ENCODE measurements around the gene IL23R. TPM values are rescaled to one million over a fixed set of nuclear protein-coding genes. Genes with fewer than 3 reads are reported as not detected.

The IL23R gene
- polyA plus RNA-seq, 1 of the 3 experiments (the other 2 are of a cell fraction) = not detected

DNA sequence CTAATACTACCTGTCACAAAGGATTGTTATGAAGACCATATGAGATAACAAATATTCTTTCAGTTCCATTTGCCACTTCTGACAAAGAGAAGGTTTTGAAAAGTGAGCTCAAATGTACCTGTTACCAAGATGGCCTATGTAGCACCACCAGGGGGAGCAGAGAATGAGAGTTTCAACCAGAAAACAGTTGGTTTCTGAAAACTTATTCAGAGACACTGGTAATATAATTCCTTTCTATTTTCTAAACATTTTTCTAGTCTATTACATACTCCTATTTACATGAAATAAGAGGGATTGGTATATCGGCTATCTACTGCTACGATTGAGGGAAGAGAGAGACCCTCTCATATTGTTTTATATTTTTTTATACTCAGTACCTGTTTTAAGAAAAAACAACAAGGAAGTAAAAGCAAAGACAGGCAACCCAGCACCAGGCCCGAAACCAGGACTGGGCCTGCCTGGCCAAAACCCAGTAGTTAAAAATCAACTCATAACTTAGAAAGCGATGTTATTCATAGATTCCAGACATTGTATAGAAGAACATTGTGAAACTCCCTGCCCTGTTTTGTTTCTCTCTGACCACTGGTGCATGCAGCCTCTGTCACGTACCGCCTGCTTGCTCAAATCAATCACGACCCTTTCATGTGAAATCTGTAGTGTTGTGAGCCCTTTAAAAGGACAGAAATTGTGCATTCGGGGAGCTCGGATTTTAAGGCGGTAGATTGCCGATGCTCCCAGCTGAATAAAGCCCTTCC, 48.3 kb downstream of the IL23R start:
- H3K27ac ChIP-seq (ENCODE audit: low read depth in 2 of 2, low read length in 1 of 2) = no peak overlapping the region
- no peak overlapping the region; a peak in 1 of 4 replicates for H3K4me3 ChIP-seq (ENCODE audit: low read depth in 2 of 2, low read length in 1 of 2)
- peak overlapping the region; percentile 42; the same call in 1 of the 2 replicates for H2AFZ ChIP-seq (ENCODE audit: low read depth)
- H4K20me1 ChIP-seq (ENCODE audit: insufficient read depth) = no peaks in the 10 kb centered on the region
- H3F3A ChIP-seq (replicated peaks; ENCODE audit: insufficient read depth) = peaks cover 3% of the 10 kb centered on the region
- no peaks in the 10 kb centered on the region for H3K79me2 ChIP-seq (ENCODE audit: insufficient read depth)
- no peak overlapping the region for H3K9ac ChIP-seq
- H3K9me2 ChIP-seq = no peaks in the 10 kb centered on the region
- CTCF ChIA-PET = interaction anchor here (0.6 to 9.4 kb wide), 22 partner anchors 9 to 522 kb away, joined by 3 to 85 read pairs (median 4); no protein-coding TSS in a partner anchor
- WGBS (ENCODE audit: low lambda C conversion rate) = 80% methylated on average over 11 of the region's 11 CpGs
- DNase-seq = no peak
- no peaks in the 10 kb centered on the region for H3K36me3 ChIP-seq (replicated peaks in 1 of 2; ENCODE audit: control insufficient read depth in 1 of 2, insufficient read depth in 2 of 2, low read length in 1 of 2)
- H3K4me2 ChIP-seq = no peak overlapping the region
- TF ChIP-seq EP300 (IDR thresholded peaks at IDR 0.05; ENCODE audit: borderline replicate concordance in 1 of 2, low read depth in 1 of 2, low read length in 1 of 2) = no peak
- peak; percentile 43 for TF ChIP-seq SMC3 (IDR thresholded peaks at IDR 0.05; ENCODE audit: low read depth, low read length)
- peak; percentile 37; the same call in 1 of the 2 replicates for TF ChIP-seq RAD21 (IDR thresholded peaks at IDR 0.05; ENCODE audit: low read length)
- TF ChIP-seq MXI1 (IDR thresholded peaks at IDR 0.05; ENCODE audit: low read depth, low read length) = no peak
- TF ChIP-seq, protein P1, sequence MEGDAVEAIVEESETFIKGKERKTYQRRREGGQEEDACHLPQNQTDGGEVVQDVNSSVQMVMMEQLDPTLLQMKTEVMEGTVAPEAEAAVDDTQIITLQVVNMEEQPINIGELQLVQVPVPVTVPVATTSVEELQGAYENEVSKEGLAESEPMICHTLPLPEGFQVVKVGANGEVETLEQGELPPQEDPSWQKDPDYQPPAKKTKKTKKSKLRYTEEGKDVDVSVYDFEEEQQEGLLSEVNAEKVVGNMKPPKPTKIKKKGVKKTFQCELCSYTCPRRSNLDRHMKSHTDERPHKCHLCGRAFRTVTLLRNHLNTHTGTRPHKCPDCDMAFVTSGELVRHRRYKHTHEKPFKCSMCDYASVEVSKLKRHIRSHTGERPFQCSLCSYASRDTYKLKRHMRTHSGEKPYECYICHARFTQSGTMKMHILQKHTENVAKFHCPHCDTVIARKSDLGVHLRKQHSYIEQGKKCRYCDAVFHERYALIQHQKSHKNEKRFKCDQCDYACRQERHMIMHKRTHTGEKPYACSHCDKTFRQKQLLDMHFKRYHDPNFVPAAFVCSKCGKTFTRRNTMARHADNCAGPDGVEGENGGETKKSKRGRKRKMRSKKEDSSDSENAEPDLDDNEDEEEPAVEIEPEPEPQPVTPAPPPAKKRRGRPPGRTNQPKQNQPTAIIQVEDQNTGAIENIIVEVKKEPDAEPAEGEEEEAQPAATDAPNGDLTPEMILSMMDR (IDR thresholded peaks at IDR 0.05) = peak; percentile 70
- no peak for TF ChIP-seq RCOR1 (IDR thresholded peaks at IDR 0.05; ENCODE audit: low read length)
- POLR2A ChIA-PET = no interaction called here
- no peaks in the 10 kb centered on the region; a peak in 1 of 4 replicates for H3K4me1 ChIP-seq (ENCODE audit: control insufficient read depth in 1 of 2, insufficient read depth in 2 of 2, low read depth in 1 of 2, low read length in 1 of 2)
- no peaks in the 10 kb centered on the region for H3K9me3 ChIP-seq
- H3K27me3 ChIP-seq (ENCODE audit: insufficient read depth) = no peaks in the 10 kb centered on the region

GRCh38 chr1:67216401-67216800, 50.1 kb downstream of the IL23R start:
- POLR2A ChIA-PET = no interaction called here
- Histone ChIP-seq H3K36me3 (replicated peaks in 1 of 2; ENCODE audit: control insufficient read depth in 1 of 2, insufficient read depth in 2 of 2, low read length in 1 of 2) (no peaks in the 10 kb centered on the region), H2AFZ (ENCODE audit: low read depth) (no peak overlapping the region), H3K9me2 (no peaks in the 10 kb centered on the region), H3K4me3 (ENCODE audit: low read depth in 2 of 2, low read length in 1 of 2) (no peak overlapping the region), H3K27ac (ENCODE audit: low read depth in 2 of 2, low read length in 1 of 2) (no peak overlapping the region), H3K9ac (no peak overlapping the region), H4K20me1 (ENCODE audit: insufficient read depth) (no peaks in the 10 kb centered on the region), H3K4me1 (ENCODE audit: control insufficient read depth in 1 of 2, insufficient read depth in 2 of 2, low read depth in 1 of 2, low read length in 1 of 2) (no peaks in the 10 kb centered on the region), H3K79me2 (ENCODE audit: insufficient read depth) (no peaks in the 10 kb centered on the region), H3K27me3 (ENCODE audit: insufficient read depth) (no peaks in the 10 kb centered on the region), H3K9me3 (no peaks in the 10 kb centered on the region), H3K4me2 (no peak overlapping the region), H3F3A (replicated peaks; ENCODE audit: insufficient read depth) (peaks cover 3% of the 10 kb centered on the region)
- CTCF ChIA-PET = interaction anchor here (1.0 to 9.4 kb wide), 4 partner anchors 10 to 285 kb away, joined by 3 to 85 read pairs (median 36); no protein-coding TSS in a partner anchor
- 37% methylated on average over 1 of the region's 1 CpG for WGBS (ENCODE audit: low lambda C conversion rate)
- TF ChIP-seq ELF1 (IDR thresholded peaks at IDR 0.05) (no peak), USF2 (IDR thresholded peaks at IDR 0.05; ENCODE audit: borderline replicate concordance, low read depth, low read length) (no peak), NFIC (IDR thresholded peaks at IDR 0.05; ENCODE audit: borderline replicate concordance) (no peak), RAD21 (IDR thresholded peaks at IDR 0.05; ENCODE audit: low read length) (no peak), RCOR1 (IDR thresholded peaks at IDR 0.05; ENCODE audit: low read length) (no peak), MEF2A (IDR thresholded peaks at IDR 0.05; ENCODE audit: borderline replicate concordance, low read depth) (no peak), GATA2 (CRISPR knock-in tag; IDR thresholded peaks at IDR 0.05) (no peak), CHD2 (IDR thresholded peaks at IDR 0.05; ENCODE audit: low read length, partially characterized antibody) (no peak), RXRA (IDR thresholded peaks at IDR 0.05; ENCODE audit: borderline replicate concordance, low read depth) (no peak), RFX5 (IDR thresholded peaks at IDR 0.05; ENCODE audit: low read length) (no peak), TCF12 (IDR thresholded peaks at IDR 0.05) (no peak), POLR2AphosphoS5 (IDR thresholded peaks at IDR 0.05; ENCODE audit: low read depth, low read length) (no peak), EP300 (IDR thresholded peaks at IDR 0.05; ENCODE audit: borderline replicate concordance in 1 of 2, low read depth in 1 of 2, low read length in 1 of 2) (no peak), MXI1 (IDR thresholded peaks at IDR 0.05; ENCODE audit: low read depth, low read length) (no peak), SMC3 (IDR thresholded peaks at IDR 0.05; ENCODE audit: low read depth, low read length) (no peak)
- TF ChIP-seq, protein P2, sequence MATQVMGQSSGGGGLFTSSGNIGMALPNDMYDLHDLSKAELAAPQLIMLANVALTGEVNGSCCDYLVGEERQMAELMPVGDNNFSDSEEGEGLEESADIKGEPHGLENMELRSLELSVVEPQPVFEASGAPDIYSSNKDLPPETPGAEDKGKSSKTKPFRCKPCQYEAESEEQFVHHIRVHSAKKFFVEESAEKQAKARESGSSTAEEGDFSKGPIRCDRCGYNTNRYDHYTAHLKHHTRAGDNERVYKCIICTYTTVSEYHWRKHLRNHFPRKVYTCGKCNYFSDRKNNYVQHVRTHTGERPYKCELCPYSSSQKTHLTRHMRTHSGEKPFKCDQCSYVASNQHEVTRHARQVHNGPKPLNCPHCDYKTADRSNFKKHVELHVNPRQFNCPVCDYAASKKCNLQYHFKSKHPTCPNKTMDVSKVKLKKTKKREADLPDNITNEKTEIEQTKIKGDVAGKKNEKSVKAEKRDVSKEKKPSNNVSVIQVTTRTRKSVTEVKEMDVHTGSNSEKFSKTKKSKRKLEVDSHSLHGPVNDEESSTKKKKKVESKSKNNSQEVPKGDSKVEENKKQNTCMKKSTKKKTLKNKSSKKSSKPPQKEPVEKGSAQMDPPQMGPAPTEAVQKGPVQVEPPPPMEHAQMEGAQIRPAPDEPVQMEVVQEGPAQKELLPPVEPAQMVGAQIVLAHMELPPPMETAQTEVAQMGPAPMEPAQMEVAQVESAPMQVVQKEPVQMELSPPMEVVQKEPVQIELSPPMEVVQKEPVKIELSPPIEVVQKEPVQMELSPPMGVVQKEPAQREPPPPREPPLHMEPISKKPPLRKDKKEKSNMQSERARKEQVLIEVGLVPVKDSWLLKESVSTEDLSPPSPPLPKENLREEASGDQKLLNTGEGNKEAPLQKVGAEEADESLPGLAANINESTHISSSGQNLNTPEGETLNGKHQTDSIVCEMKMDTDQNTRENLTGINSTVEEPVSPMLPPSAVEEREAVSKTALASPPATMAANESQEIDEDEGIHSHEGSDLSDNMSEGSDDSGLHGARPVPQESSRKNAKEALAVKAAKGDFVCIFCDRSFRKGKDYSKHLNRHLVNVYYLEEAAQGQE (IDR thresholded peaks at IDR 0.05; ENCODE audit: low read depth, low read length) = no peak
- DNase-seq = no peak

Measured in SK-N-SH (cell line).